ENCODE results near the gene NXF1. TPM values are rescaled to one million over a fixed set of nuclear protein-coding genes. Genes with fewer than 3 reads are reported as not detected.

The NXF1 gene
- total RNA-seq, 4 donors from 2014 or later, result 51.2 to 68.8 (median 55.1) TPM

GRCh38 chr11:62801071-62801470 is 4.2 kb downstream of the NXF1 start:
- no peak for TF ChIP-seq CTCF (IDR thresholded peaks at IDR 0.05; ENCODE audit: low read depth)

- TF ChIP-seq CTCF (IDR thresholded peaks at IDR 0.05; ENCODE audit: low read depth), result no peak
Observed at GRCh38 chr11:62799486-62799885, 5.8 kb downstream of the NXF1 start.

- no peak for TF ChIP-seq CTCF (IDR thresholded peaks at IDR 0.05; ENCODE audit: low read depth)
Observed at GRCh38 chr11:62796281-62796680, 9.0 kb downstream of the NXF1 start.

GRCh38 chr11:62794201-62794775 is 11.0 kb downstream of the NXF1 start:
- no peak for TF ChIP-seq CTCF (IDR thresholded peaks at IDR 0.05; ENCODE audit: low read depth)

GRCh38 chr11:62792202-62792575 is 13.1 kb downstream of the NXF1 start:
- TF ChIP-seq CTCF (IDR thresholded peaks at IDR 0.05; ENCODE audit: low read depth), result no peak

- TF ChIP-seq CTCF (IDR thresholded peaks at IDR 0.05; ENCODE audit: low read depth), result no peak
Observed at GRCh38 chr11:62791501-62792201, 13.6 kb downstream of the NXF1 start, which contains the start of gene TMEM223. TMEM223 (minus strand) TSS chr11:62792006; CDS start chr11:62791994, 12 bp downstream.

GRCh38 chr11:62789576-62789975 is 15.7 kb downstream of the NXF1 start:
- TF ChIP-seq CTCF (IDR thresholded peaks at IDR 0.05; ENCODE audit: low read depth), result no peak

Measured in subcutaneous adipose tissue (tissue), 4 donors.